ENCODE data around the gene TEX54.
"Not testable (repeated sequence)": the region's sequence is repeated elsewhere in the genome, so short reads cannot be mapped to it uniquely, and the experiment has no call there.

TEX54 gene

GRCh38 chr11:62830904-62831519, 1.6 kb downstream of the TEX54 start:
- Mint-ChIP-seq H3K27me3 (no peaks in the 10 kb centered on the region), H3K36me3 (ENCODE audit: low read depth) (peaks cover 36% of the 10 kb centered on the region), H3K9me3 (no peaks in the 10 kb centered on the region), H3K4me1 (peaks cover 44% of the 10 kb centered on the region), H3K4me3 (peak overlapping the region; percentile 98), H3K27ac (peak overlapping the region; percentile 99)
- no peak for DNase-seq
- ATAC-seq, result no peak

GRCh38 chr11:62828130-62828529, 4.5 kb downstream of the TEX54 start:
- H3K4me3 Mint-ChIP-seq, ATAC-seq, H3K9me3 Mint-ChIP-seq, H3K27ac Mint-ChIP-seq, H3K27me3 Mint-ChIP-seq, DNase-seq: not testable (repeated sequence)
- Mint-ChIP-seq H3K36me3 (ENCODE audit: low read depth) (peaks cover 29% of the 10 kb centered on the region), H3K4me1 (peaks cover 28% of the 10 kb centered on the region)

- Mint-ChIP-seq H3K9me3 (no peaks in the 10 kb centered on the region), H3K4me1 (no peaks in the 10 kb centered on the region), H3K27me3 (no peaks in the 10 kb centered on the region), H3K36me3 (ENCODE audit: low read depth) (peaks cover 33% of the 10 kb centered on the region), H3K27ac (no peak overlapping the region), H3K4me3 (no peak overlapping the region)
- ATAC-seq, result no peak
- DNase-seq, result no peak
Measured at GRCh38 chr11:62823677-62824076, 9.0 kb downstream of the TEX54 start.

- no peaks in the 10 kb centered on the region for H3K27me3 Mint-ChIP-seq
- H3K36me3 Mint-ChIP-seq (ENCODE audit: low read depth), result peaks cover 11% of the 10 kb centered on the region
- ATAC-seq (no peak), DNase-seq (no peak)
- no peak overlapping the region for H3K27ac Mint-ChIP-seq
- no peaks in the 10 kb centered on the region for H3K9me3 Mint-ChIP-seq
- H3K4me3 Mint-ChIP-seq, result no peak overlapping the region
- H3K4me1 Mint-ChIP-seq, result no peaks in the 10 kb centered on the region
Measured at GRCh38 chr11:62817129-62817528, 15.5 kb downstream of the TEX54 start.

- Mint-ChIP-seq H3K4me3 (no peak overlapping the region), H3K9me3 (no peaks in the 10 kb centered on the region), H3K27me3 (no peaks in the 10 kb centered on the region), H3K27ac (no peak overlapping the region), H3K36me3 (ENCODE audit: low read depth) (peaks cover 11% of the 10 kb centered on the region), H3K4me1 (no peaks in the 10 kb centered on the region)
- ATAC-seq (no peak), DNase-seq (no peak)
Measured at GRCh38 chr11:62816557-62816956, 16.1 kb downstream of the TEX54 start.

- peaks cover 2% of the 10 kb centered on the region for H3K4me1 Mint-ChIP-seq
- no peaks in the 10 kb centered on the region for H3K27me3 Mint-ChIP-seq
- ATAC-seq, result no peak
- DNase-seq, result no peak
- H3K36me3 Mint-ChIP-seq (ENCODE audit: low read depth), result no peaks in the 10 kb centered on the region
- no peak overlapping the region for H3K4me3 Mint-ChIP-seq
- H3K9me3 Mint-ChIP-seq, result no peaks in the 10 kb centered on the region
- no peak overlapping the region for H3K27ac Mint-ChIP-seq
Measured at GRCh38 chr11:62811659-62812058, 21.0 kb downstream of the TEX54 start.

GRCh38 chr11:62810748-62811147, 21.9 kb downstream of the TEX54 start:
- ATAC-seq, result no peak
- no peak for DNase-seq
- H3K27ac Mint-ChIP-seq, result no peak overlapping the region
- H3K36me3 Mint-ChIP-seq (ENCODE audit: low read depth), result no peaks in the 10 kb centered on the region
- peaks cover 10% of the 10 kb centered on the region for H3K4me1 Mint-ChIP-seq
- H3K27me3 Mint-ChIP-seq, result no peaks in the 10 kb centered on the region
- H3K4me3 Mint-ChIP-seq, result no peak overlapping the region
- H3K9me3 Mint-ChIP-seq, result no peaks in the 10 kb centered on the region

- Mint-ChIP-seq H3K27me3 (no peaks in the 10 kb centered on the region), H3K4me3 (peak overlapping the region; percentile 93), H3K27ac (peak overlapping the region; percentile 94), H3K4me1 (peaks cover 39% of the 10 kb centered on the region), H3K36me3 (ENCODE audit: low read depth) (peaks cover 27% of the 10 kb centered on the region), H3K9me3 (no peaks in the 10 kb centered on the region)
- DNase-seq (no peak), ATAC-seq (no peak)
Measured at GRCh38 chr11:62806611-62807121, 26.0 kb downstream of the TEX54 start.

GRCh38 chr11:62805961-62806441, 26.6 kb downstream of the TEX54 start:
- peak; percentile 50 for ATAC-seq

GRCh38 chr11:62805076-62805892, 27.4 kb downstream of the TEX54 start, which contains the start of gene NXF1:
TSS of gene NXF1 (minus strand) at chr11:62805440. CDS start at chr11:62805356, 84 bp downstream.
- H3K9me3 Mint-ChIP-seq, result no peaks in the 10 kb centered on the region
- H3K4me3 Mint-ChIP-seq, result peak within 1 kb of the TSS; percentile 93
- H3K27ac Mint-ChIP-seq, result peak within 1 kb of the TSS; percentile 94
- DNase-seq (peak; percentile 98), ATAC-seq (peak; percentile 72)
- peaks cover 44% of the 10 kb centered on the region for H3K4me1 Mint-ChIP-seq
- no peaks in the 10 kb centered on the region for H3K27me3 Mint-ChIP-seq
- peaks cover 37% of the 10 kb centered on the region for H3K36me3 Mint-ChIP-seq (ENCODE audit: low read depth)

More at GRCh38 chr11:62805961-62806441, 26.6 kb downstream of the TEX54 start:
- Mint-ChIP-seq H3K4me1 (peaks cover 44% of the 10 kb centered on the region), H3K27ac (peak overlapping the region; percentile 94), H3K36me3 (ENCODE audit: low read depth) (peaks cover 34% of the 10 kb centered on the region), H3K4me3 (peak overlapping the region; percentile 93), H3K9me3 (no peaks in the 10 kb centered on the region), H3K27me3 (no peaks in the 10 kb centered on the region)
- DNase-seq, result peak; percentile 30

- peak overlapping the region; percentile 93 for H3K4me3 Mint-ChIP-seq
- H3K27ac Mint-ChIP-seq, result peak overlapping the region; percentile 94
- ATAC-seq, result peak; percentile 48
- peaks cover 44% of the 10 kb centered on the region for H3K4me1 Mint-ChIP-seq
- no peaks in the 10 kb centered on the region for H3K27me3 Mint-ChIP-seq
- no peak for DNase-seq
- H3K36me3 Mint-ChIP-seq (ENCODE audit: low read depth), result peaks cover 42% of the 10 kb centered on the region
- H3K9me3 Mint-ChIP-seq, result no peaks in the 10 kb centered on the region
Measured at GRCh38 chr11:62804310-62805075, 28.1 kb downstream of the TEX54 start.

- DNase-seq (no peak), ATAC-seq (no peak)
- Mint-ChIP-seq H3K4me1 (peaks cover 36% of the 10 kb centered on the region), H3K36me3 (ENCODE audit: low read depth) (peaks cover 68% of the 10 kb centered on the region), H3K4me3 (no peak overlapping the region), H3K27ac (peak overlapping the region; percentile 44), H3K27me3 (no peaks in the 10 kb centered on the region), H3K9me3 (no peaks in the 10 kb centered on the region)
Measured at GRCh38 chr11:62801071-62801470, 31.6 kb downstream of the TEX54 start.

GRCh38 chr11:62799486-62799885, 33.2 kb downstream of the TEX54 start:
- Mint-ChIP-seq H3K36me3 (ENCODE audit: low read depth) (peaks cover 75% of the 10 kb centered on the region), H3K4me1 (peaks cover 29% of the 10 kb centered on the region), H3K9me3 (no peaks in the 10 kb centered on the region), H3K27ac (no peak overlapping the region), H3K4me3 (no peak overlapping the region), H3K27me3 (no peaks in the 10 kb centered on the region)
- no peak for DNase-seq
- no peak for ATAC-seq

- DNase-seq, result no peak
- Mint-ChIP-seq H3K27me3 (no peaks in the 10 kb centered on the region), H3K27ac (no peak overlapping the region), H3K4me1 (peaks cover 11% of the 10 kb centered on the region), H3K4me3 (no peak overlapping the region), H3K36me3 (ENCODE audit: low read depth) (peaks cover 66% of the 10 kb centered on the region), H3K9me3 (no peaks in the 10 kb centered on the region)
- no peak for ATAC-seq
Measured at GRCh38 chr11:62796281-62796680, 36.4 kb downstream of the TEX54 start.
